IMR-90 (cell line): ENCODE results near the gene KCNAB1. TPM values are rescaled to one million over a fixed set of nuclear protein-coding genes. Genes with fewer than 3 reads are reported as not detected.
A peak's percentile ranks its signal among the peaks of the same experiment; 100 is the strongest.

Experiments
- ATAC-seq: fragments of 200-7000 bp; cut with Tn5 transposase; 2 replicates; pipeline ENCODE4 v1.9.1; 2020; ENCODE audit warnings: low read depth, mild to moderate bottlenecking, moderate library complexity
- BruUV-seq: library from RNA; stranded (reverse); fragments of 400-500 nt; replicated peaks from 2 replicates; lab custom pipeline; 2021; lab: Mats Ljungman, UMichigan
- CTCF ChIA-PET: fragments of 300-600 bp; formaldehyde crosslinking; extraction: SDS; loops from one replicate; lab custom pipeline; 2021; ENCODE audit warnings: antibody characterized with exemption; lab: Yijun Ruan, JAX
- POLR2A ChIA-PET: fragments of 300-600 bp; sonication (Branson Sonifier 250); formaldehyde crosslinking; loops from one replicate; lab custom pipeline; 2022; ENCODE audit warnings: antibody characterized with exemption; ENCODE audit not compliant: unreplicated experiment; lab: Charles Lee
- DNase-seq: peaks from one replicate; pipeline ENCODE4 v3.0.0; 2013
- H2AFZ ChIP-seq: replicated peaks from 2 replicates; pipeline ENCODE3; 2013; ENCODE audit warnings: low read length, mild to moderate bottlenecking; ENCODE audit not compliant: poor library complexity
- H2AK5ac ChIP-seq: 2 replicates; pipeline ENCODE4 v1.6.1; 2013; ENCODE audit warnings: low read depth, low read length, inconsistent platforms
- H2AK9ac ChIP-seq: replicated peaks from 2 replicates; pipeline ENCODE3; 2013; ENCODE audit warnings: mild to moderate bottlenecking, low read depth, low read length, moderate library complexity; ENCODE audit not compliant: poor library complexity
- H2BK120ac ChIP-seq: 2 replicates; pipeline ENCODE4 v1.6.1; 2013; ENCODE audit warnings: low read depth, low read length, inconsistent platforms
- H2BK15ac ChIP-seq: 3 replicates; pipeline ENCODE4 v1.6.1; 2013; ENCODE audit warnings: low read depth, low read length, inconsistent platforms
- H2BK20ac ChIP-seq: 2 replicates; pipeline ENCODE4 v1.6.1; 2013; ENCODE audit warnings: low read depth, mild to moderate bottlenecking, inconsistent platforms, low read length, moderate library complexity
- H2BK5ac ChIP-seq: 2 replicates; pipeline ENCODE4 v1.6.1; 2013; ENCODE audit warnings: mild to moderate bottlenecking, low read depth, low read length, inconsistent platforms; ENCODE audit not compliant: poor library complexity, severe bottlenecking
- H3K14ac ChIP-seq: replicated peaks from 2 replicates; pipeline ENCODE4 v1.6.1; 2013; ENCODE audit warnings: low read depth, low read length, inconsistent platforms
- H3K18ac ChIP-seq: 2 replicates; pipeline ENCODE4 v1.6.1; 2013; ENCODE audit warnings: low read depth, low read length, control low read depth
- H3K23ac ChIP-seq: 2 replicates; pipeline ENCODE4 v1.6.1; 2013; ENCODE audit warnings: low read depth, low read length, inconsistent platforms
- H3K27ac ChIP-seq: 2 replicates; pipeline ENCODE4 v1.5.1; 2013; ENCODE audit warnings: mild to moderate bottlenecking, control low read depth, low read length; ENCODE audit not compliant: insufficient read depth
- H3K27me3 ChIP-seq: 2 replicates; pipeline ENCODE4 v1.6.1; 2013; ENCODE audit warnings: low read length; ENCODE audit not compliant: control insufficient read depth, insufficient read depth
- H3K36me3 ChIP-seq: 2 replicates; pipeline ENCODE4 v1.6.1; 2013; ENCODE audit warnings: low read length, mixed read lengths; ENCODE audit not compliant: control insufficient read depth, insufficient read depth
- H3K4ac ChIP-seq: 2 replicates; pipeline ENCODE4 v1.6.1; 2013; ENCODE audit warnings: low read depth, low read length, inconsistent platforms
- H3K4me1 ChIP-seq: 2 replicates; pipeline ENCODE4 v1.6.1; 2013; ENCODE audit warnings: low read length, mixed read lengths; ENCODE audit not compliant: control insufficient read depth, insufficient read depth
- H3K4me2 ChIP-seq: 2 replicates; pipeline ENCODE4 v1.6.1; 2013; ENCODE audit warnings: low read depth, mild to moderate bottlenecking, control low read depth, low read length, moderate library complexity
- H3K4me3 ChIP-seq: 2 replicates; pipeline ENCODE4 v1.5.1; 2013; ENCODE audit warnings: low read depth, mild to moderate bottlenecking, control low read depth, low read length, moderate library complexity; ENCODE audit not compliant: insufficient read depth
- H3K56ac ChIP-seq: 2 replicates; pipeline ENCODE4 v1.6.1; 2013; ENCODE audit warnings: low read length, inconsistent platforms; ENCODE audit not compliant: insufficient read depth; ENCODE audit errors: extremely low read depth
- H3K79me1 ChIP-seq, 2 experiments: 2 replicates each; pipeline ENCODE4 v1.6.1; 2013; ENCODE audit warnings: low read length in 2 of 2, inconsistent platforms in 1 of 2, low read depth in 1 of 2
- H3K9ac ChIP-seq: 2 replicates; pipeline ENCODE4 v1.6.1; 2013; ENCODE audit warnings: low read depth, low read length, control low read depth
- H3K9me1 ChIP-seq: 2 replicates; pipeline ENCODE4 v1.6.1; 2013; ENCODE audit warnings: low read length, inconsistent platforms; ENCODE audit not compliant: insufficient read depth
- H3K9me3 ChIP-seq: 2 replicates; pipeline ENCODE4 v1.6.1; 2013; ENCODE audit warnings: low read length; ENCODE audit not compliant: control insufficient read depth, insufficient read depth
- H4K20me1 ChIP-seq: 2 replicates; pipeline ENCODE4 v1.6.1; 2013; ENCODE audit warnings: low read length, inconsistent platforms; ENCODE audit not compliant: insufficient read depth
- H4K5ac ChIP-seq: 2 replicates; pipeline ENCODE4 v1.6.1; 2013; ENCODE audit warnings: mild to moderate bottlenecking, low read depth, low read length, control low read depth
- H4K8ac ChIP-seq, 2 experiments: 2 replicates each; pipeline ENCODE4 v1.6.1; 2013; ENCODE audit warnings: low read depth in 2 of 2, low read length in 2 of 2, control low read depth in 1 of 2, inconsistent platforms in 1 of 2
- H4K91ac ChIP-seq: 2 replicates; pipeline ENCODE4 v1.6.1; 2013; ENCODE audit warnings: low read depth, low read length, inconsistent platforms; ENCODE audit not compliant: insufficient read depth
- CEBPB ChIP-seq: IDR thresholded peaks from 2 replicates; pipeline ENCODE4 v1.6.1; 2012; ENCODE audit warnings: low read depth, low read length, improper control_type of control experiment
- FOS ChIP-seq: fragments of 150-350 bp; IDR thresholded peaks from 2 replicates; pipeline ENCODE4 v1.6.1; 2016; ENCODE audit warnings: low read depth, low read length
- MAFK ChIP-seq: IDR thresholded peaks from 2 replicates; pipeline ENCODE4 v1.6.1; 2012; ENCODE audit warnings: low read depth, low read length, improper control_type of control experiment
- WGBS, 2 experiments: methylation state at CpG; one replicate each; pipeline versions ENCODE4 v1.1.5 to v1.1.7; 2013; ENCODE audit warnings: missing lambda C conversion rate in 2 of 2; ENCODE audit not compliant: insufficient read length in 1 of 2; ENCODE audit errors: extremely low coverage in 2 of 2; 5-methylcytosine and 5-hydroxymethylcytosine counted together
- dilution Hi-C: fragments of 300-500 bp; cut with HindIII; formaldehyde crosslinking; loops from one replicate; pipeline ENCODE4 v1.14.3; 2018; ENCODE audit warnings: low sequenced_read_pairs; ENCODE audit not compliant: unreplicated experiment
- in situ Hi-C: fragments of 300-500 bp; cut with MboI; formaldehyde crosslinking; loops from 3 replicates; pipeline ENCODE4 v1.14.3; 2019; ENCODE audit warnings: low sequenced_read_pairs, inconsistent platforms, mixed read lengths
- intact Hi-C: fragments of 100-400 bp; cut with micrococcal nuclease; formaldehyde crosslinking; loops from 2 replicates; pipeline ENCODE4 v1.10.0; 2022
- polyA plus RNA-seq, 3 experiments: library from polyadenylated mRNA; depleted of rRNA; stranded (reverse); fragments of >200 nt; gene quantifications; 2 replicates each; pipeline ENCODE4 v1.2.3, GENCODE V29; 2012; ENCODE audit warnings: low replicate concordance in 1 of 3
- total RNA-seq: library from RNA; depleted of rRNA; stranded (reverse); fragments of >200 nt; gene quantifications from 2 replicates; pipeline ENCODE4 v1.2.3, GENCODE V29; 2012

Gene KCNAB1
- total and polyA plus RNA-seq, 2 of the 4 experiments (the other 2 are of a cell fraction), result under 0.01 to 0.07 TPM

DNA sequence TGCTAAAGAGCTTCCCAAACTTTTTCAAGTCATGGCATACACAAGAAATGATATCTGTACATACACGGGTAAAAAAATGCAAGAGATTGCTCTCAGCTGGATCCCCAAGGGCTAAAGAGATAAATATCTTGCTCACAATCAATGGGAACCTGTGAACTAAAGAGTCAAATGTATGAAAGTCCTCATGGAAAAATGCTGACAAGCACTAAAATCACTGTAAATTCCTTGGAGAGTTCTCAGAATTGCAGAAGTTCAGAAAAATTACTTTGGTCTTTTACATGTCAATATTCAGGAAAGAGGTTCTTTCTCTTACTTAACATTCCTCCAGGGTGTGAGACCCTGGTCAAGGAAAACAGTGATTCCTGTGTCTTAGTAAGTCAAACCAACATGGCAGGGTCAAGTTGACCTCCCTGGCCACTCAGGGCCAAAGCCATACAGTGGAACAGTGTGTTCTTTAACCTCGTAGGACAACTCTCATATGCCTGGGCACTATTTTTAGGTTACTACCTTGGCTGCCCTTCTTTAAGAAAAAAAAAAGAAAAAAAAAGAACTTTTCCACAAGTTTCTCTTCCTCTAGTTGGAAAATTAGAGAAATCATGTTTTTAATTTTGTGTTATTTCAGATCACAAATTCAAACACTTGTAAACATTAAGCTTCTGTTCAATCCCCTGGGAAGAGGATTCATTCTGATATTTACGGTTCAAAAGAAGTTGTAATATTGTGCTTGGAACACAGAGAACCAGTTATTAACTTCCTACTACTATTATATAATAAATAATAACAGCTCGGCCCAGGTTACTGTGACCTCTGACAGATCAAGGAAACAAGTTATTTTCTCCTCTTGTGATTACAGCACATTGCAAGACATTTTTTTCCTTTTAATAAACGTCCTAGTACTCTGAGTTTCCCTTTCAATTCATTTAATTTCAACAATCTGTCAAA is 422.0 kb downstream of the KCNAB1 start:
- H3K4me2 ChIP-seq, result no peak overlapping the region
- H3K14ac ChIP-seq, result no peak overlapping the region
- CTCF ChIA-PET, result interaction anchor here (0.6 to 1.1 kb wide), 3 partner anchors 10 to 536 kb away, joined by 3 to 4 read pairs (median 3); no protein-coding TSS in a partner anchor
- H3K27me3 ChIP-seq, result no peaks in the 10 kb centered on the region
- H2BK15ac ChIP-seq, result no peak overlapping the region
- no peak overlapping the region for H3K56ac ChIP-seq
- H3K9me1 ChIP-seq, result no peaks in the 10 kb centered on the region
- peaks cover 28% of the 10 kb centered on the region for H3K36me3 ChIP-seq
- no peak overlapping the region for H3K4ac ChIP-seq
- dilution Hi-C loops (no loop called here), in situ Hi-C loops (loop anchor here (25.0 kb wide), 1 partner anchor 295 kb away; the partner anchor contains the start of gene LEKR1), intact Hi-C loops (no loop called here)
- peaks cover 36% of the 10 kb centered on the region; the same call in 1 of the 2 replicates for H4K20me1 ChIP-seq
- no peak overlapping the region for H4K5ac ChIP-seq
- H4K91ac ChIP-seq, result no peak overlapping the region
- no peak overlapping the region for H3K9ac ChIP-seq
- no peak overlapping the region for H2AK9ac ChIP-seq
- H3K27ac ChIP-seq, result no peak overlapping the region
- H3K9me3 ChIP-seq, result no peaks in the 10 kb centered on the region
- 40% methylated on average over 1 of the region's 5 CpGs; no CpG with 5 or more reads in 1 of the 2 experiments for WGBS, 2 experiments
- no peak overlapping the region for H2BK120ac ChIP-seq
- no peak overlapping the region for H2AK5ac ChIP-seq
- no peak for DNase-seq
- ATAC-seq, result no peak
- H2BK5ac ChIP-seq, result no peak overlapping the region
- no peak overlapping the region for H4K8ac ChIP-seq
- H3K23ac ChIP-seq, result no peak overlapping the region
- no peak overlapping the region for H2AFZ ChIP-seq
- no peak overlapping the region for H2BK20ac ChIP-seq
- H3K18ac ChIP-seq, result no peak overlapping the region
- H3K4me3 ChIP-seq, result no peak overlapping the region
- H3K4me1 ChIP-seq, result peaks cover 2% of the 10 kb centered on the region; the same call in 1 of the 2 replicates
- POLR2A ChIA-PET, result interaction anchor here (0.7 kb wide), 1 partner anchor 274 kb away, joined by 5 read pairs; no protein-coding TSS in a partner anchor
- peaks cover 35 to 41% of the 10 kb centered on the region in 2 experiments for H3K79me1 ChIP-seq
- TF ChIP-seq MAFK, result peak; percentile 93
- no peak for TF ChIP-seq FOS
- no peak for TF ChIP-seq CEBPB
- BruUV-seq, result TSS peak; percentile 50
